ENCODE results near the gene DGKQ. TPM values are rescaled to one million over a fixed set of nuclear protein-coding genes. Genes with fewer than 3 reads are reported as not detected.
A peak's percentile ranks its signal among the peaks of the same experiment; 100 is the strongest.
"Not testable (repeated sequence)": the region's sequence is repeated elsewhere in the genome, so short reads cannot be mapped to it uniquely, and the experiment has no call there.

The DGKQ gene
- total RNA-seq, 2 donors from 2014 or later, result 7.8 to 7.9 TPM

GRCh38 chr4:989722-990471, 16.5 kb upstream of the DGKQ start:
- DNase-seq (ENCODE audit: low spot score in 2 of 2) (no peak), ATAC-seq (no peak)
- Mint-ChIP-seq H3K36me3 (no peaks in the 10 kb centered on the region), H3K9me3 (no peaks in the 10 kb centered on the region), H3K27ac (no peak overlapping the region)

GRCh38 chr4:988726-989721, 15.7 kb upstream of the DGKQ start:
- no peaks in the 10 kb centered on the region for H3K36me3 Mint-ChIP-seq
- ATAC-seq, result no peak
- H3K9me3 Mint-ChIP-seq, result no peaks in the 10 kb centered on the region
- H3K27ac Mint-ChIP-seq, result no peak overlapping the region
- no peak for DNase-seq (ENCODE audit: low spot score in 2 of 2)

- DNase-seq (ENCODE audit: low spot score in 2 of 2), result no peak
- ATAC-seq, result no peak
- H3K36me3 Mint-ChIP-seq, result no peaks in the 10 kb centered on the region
- H3K27ac Mint-ChIP-seq, result peak overlapping the region; percentile 55 to 75
- H3K9me3 Mint-ChIP-seq, result no peaks in the 10 kb centered on the region
Measured at GRCh38 chr4:987624-988513, 14.5 kb upstream of the DGKQ start.

GRCh38 chr4:986879-987623, 13.7 kb upstream of the DGKQ start, which contains the start of gene IDUA:
TSS of gene IDUA (plus strand) at chr4:987044. CDS start at chr4:987085, 41 bp downstream.
- DNase-seq (ENCODE audit: low spot score in 2 of 2) (peak; percentile 83 to 84), ATAC-seq (peak; percentile 88 to 93)
- peak within 1 kb of the TSS; percentile 55 to 81 for H3K27ac Mint-ChIP-seq
- H3K9me3 Mint-ChIP-seq, result no peaks in the 10 kb centered on the region
- H3K36me3 Mint-ChIP-seq, result no peaks in the 10 kb centered on the region

- no peak for DNase-seq (ENCODE audit: low spot score in 2 of 2)
- no peaks in the 10 kb centered on the region for H3K36me3 Mint-ChIP-seq
- H3K9me3 Mint-ChIP-seq, result no peaks in the 10 kb centered on the region
- peak overlapping the region; percentile 34 to 81 for H3K27ac Mint-ChIP-seq
- ATAC-seq, result peak; percentile 28 to 40
Measured at GRCh38 chr4:986428-986878, 13.1 kb upstream of the DGKQ start.

- no peaks in the 10 kb centered on the region for H3K36me3 Mint-ChIP-seq
- no peak overlapping the region for H3K27ac Mint-ChIP-seq
Measured at GRCh38 chr4:985123-985830, 11.9 kb upstream of the DGKQ start.

GRCh38 chr4:984336-985054, 11.1 kb upstream of the DGKQ start:
- Mint-ChIP-seq H3K36me3 (no peaks in the 10 kb centered on the region), H3K27ac (no peak overlapping the region), H3K9me3 (no peaks in the 10 kb centered on the region)
- ATAC-seq (no peak), DNase-seq (ENCODE audit: low spot score in 2 of 2) (no peak)

More at GRCh38 chr4:985123-985830, 11.9 kb upstream of the DGKQ start:
- peak; percentile 54 to 72 for ATAC-seq
- peak in 1 of 2 donors; percentile 78 for DNase-seq (ENCODE audit: low spot score in 2 of 2)
- no peaks in the 10 kb centered on the region for H3K9me3 Mint-ChIP-seq

GRCh38 chr4:982814-983213, 9.4 kb upstream of the DGKQ start:
- Mint-ChIP-seq H3K36me3 (no peaks in the 10 kb centered on the region), H3K27ac (peak overlapping the region in 1 of 2 donors; percentile 84), H3K9me3 (no peaks in the 10 kb centered on the region)
- DNase-seq (ENCODE audit: low spot score in 2 of 2) (no peak), ATAC-seq (no peak)

GRCh38 chr4:982291-982690, 8.9 kb upstream of the DGKQ start:
- Mint-ChIP-seq H3K27ac (no peak overlapping the region), H3K36me3 (no peaks in the 10 kb centered on the region), H3K9me3 (no peaks in the 10 kb centered on the region)
- ATAC-seq (no peak), DNase-seq (ENCODE audit: low spot score in 2 of 2) (no peak)

GRCh38 chr4:978957-979701, 5.8 kb upstream of the DGKQ start:
- Mint-ChIP-seq H3K9me3 (no peaks in the 10 kb centered on the region), H3K36me3 (no peaks in the 10 kb centered on the region), H3K27ac (no peak overlapping the region)
- no peak for ATAC-seq
- DNase-seq (ENCODE audit: low spot score in 2 of 2), result no peak

GRCh38 chr4:976016-976415, 2.6 kb upstream of the DGKQ start:
- not testable (repeated sequence) for H3K36me3 Mint-ChIP-seq; DNase-seq (ENCODE audit: low spot score in 2 of 2); H3K27ac Mint-ChIP-seq; H3K9me3 Mint-ChIP-seq; ATAC-seq

GRCh38 chr4:974668-975067, 1.3 kb upstream of the DGKQ start:
- Mint-ChIP-seq H3K36me3 (no peaks in the 10 kb centered on the region), H3K27ac (no peak overlapping the region), H3K9me3 (no peaks in the 10 kb centered on the region)
- DNase-seq (ENCODE audit: low spot score in 2 of 2), result no peak
- ATAC-seq, result no peak

GRCh38 chr4:972651-973424, 531 bp downstream of the DGKQ start:
- no peaks in the 10 kb centered on the region for H3K9me3 Mint-ChIP-seq
- peak; percentile 58 to 63 for ATAC-seq
- DNase-seq (ENCODE audit: low spot score in 2 of 2), result peak in 1 of 2 donors; percentile 45
- H3K36me3 Mint-ChIP-seq, result no peaks in the 10 kb centered on the region
- no peak overlapping the region for H3K27ac Mint-ChIP-seq
